Neural crest cell (in vitro differentiated cells): ENCODE measurements around the gene PPM1L. TPM values are rescaled to one million over a fixed set of nuclear protein-coding genes. Genes with fewer than 3 reads are reported as not detected.
A peak's percentile ranks its signal among the peaks of the same experiment; 100 is the strongest.

Experiments
- DNase-seq: peaks from one replicate; pipeline ENCODE4 v3.0.0; 2021; ENCODE audit warnings: low read depth, mixed read lengths, low spot score
- H3K27ac Mint-ChIP-seq: one replicate; pipeline ENCODE4 v1.8.0; 2021; ENCODE audit warnings: mild to moderate bottlenecking, mixed read lengths; ENCODE audit not compliant: unreplicated experiment
- H3K27me3 Mint-ChIP-seq: 2 replicates; pipeline ENCODE4 v1.8.0; 2021; ENCODE audit warnings: low read depth, mild to moderate bottlenecking, mixed read lengths
- H3K36me3 Mint-ChIP-seq: 2 replicates; pipeline ENCODE4 v1.8.0; 2021; ENCODE audit warnings: low read depth, mild to moderate bottlenecking, mixed read lengths
- H3K4me1 Mint-ChIP-seq: 2 replicates; pipeline ENCODE4 v1.8.0; 2021; ENCODE audit warnings: mixed read lengths
- H3K4me3 Mint-ChIP-seq: one replicate; pipeline ENCODE4 v1.8.0; 2021; ENCODE audit warnings: mild to moderate bottlenecking, mixed read lengths
- H3K9me3 Mint-ChIP-seq: 2 replicates; pipeline ENCODE4 v1.8.0; 2021; ENCODE audit warnings: mixed read lengths
- total RNA-seq: library from RNA; stranded (reverse); gene quantifications from 2 replicates; pipeline ENCODE4 v1.2.1, GENCODE V29; 2021
- TF ChIP-seq, protein P1 (sequence below): fragments of 200-600 bp; sonication (generic); conservative IDR thresholded peaks from 2 replicates; pipeline ENCODE4 v1.5.0; 2021; ENCODE audit warnings: antibody characterized with exemption, mild to moderate bottlenecking

PPM1L gene
- total RNA-seq, 1 donor from 2014 or later, result 34.3 TPM

DNA sequence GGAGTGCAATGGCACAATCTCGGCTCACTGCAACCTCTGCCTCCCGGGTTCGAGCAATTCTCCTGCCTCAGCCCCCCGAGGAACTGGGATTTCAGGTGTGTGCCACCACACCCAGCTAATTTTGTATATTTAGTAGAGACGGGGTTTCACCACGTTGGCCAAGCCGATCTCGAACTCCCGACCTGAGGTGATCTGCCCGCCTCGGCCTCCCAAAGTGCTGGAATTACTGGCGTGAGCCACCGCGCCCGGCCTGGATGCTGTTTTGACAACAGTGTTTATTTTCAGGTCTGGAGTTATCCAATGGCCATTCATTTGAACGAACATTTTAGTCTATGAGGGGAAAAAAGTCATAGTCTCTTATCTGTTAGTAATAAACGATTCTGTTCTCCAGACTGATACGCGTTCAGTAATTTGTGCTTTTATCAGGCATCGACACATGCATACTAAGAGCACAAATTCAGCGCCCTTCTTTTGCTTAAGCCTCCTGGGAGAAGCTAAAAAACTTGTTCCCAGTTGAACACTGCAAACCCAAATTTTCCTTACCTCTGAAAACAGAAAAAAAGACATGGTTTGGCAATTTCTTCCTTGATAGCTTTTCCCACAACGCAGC lies 347.9 kb downstream of the PPM1L start:
- Mint-ChIP-seq H3K9me3 (no peaks in the 10 kb centered on the region), H3K27ac (peak overlapping the region; percentile 75), H3K27me3 (peaks cover 3% of the 10 kb centered on the region), H3K36me3 (peaks cover 17% of the 10 kb centered on the region), H3K4me3 (peak overlapping the region; percentile 90), H3K4me1 (peaks cover 15% of the 10 kb centered on the region)
- TF ChIP-seq, protein P1, sequence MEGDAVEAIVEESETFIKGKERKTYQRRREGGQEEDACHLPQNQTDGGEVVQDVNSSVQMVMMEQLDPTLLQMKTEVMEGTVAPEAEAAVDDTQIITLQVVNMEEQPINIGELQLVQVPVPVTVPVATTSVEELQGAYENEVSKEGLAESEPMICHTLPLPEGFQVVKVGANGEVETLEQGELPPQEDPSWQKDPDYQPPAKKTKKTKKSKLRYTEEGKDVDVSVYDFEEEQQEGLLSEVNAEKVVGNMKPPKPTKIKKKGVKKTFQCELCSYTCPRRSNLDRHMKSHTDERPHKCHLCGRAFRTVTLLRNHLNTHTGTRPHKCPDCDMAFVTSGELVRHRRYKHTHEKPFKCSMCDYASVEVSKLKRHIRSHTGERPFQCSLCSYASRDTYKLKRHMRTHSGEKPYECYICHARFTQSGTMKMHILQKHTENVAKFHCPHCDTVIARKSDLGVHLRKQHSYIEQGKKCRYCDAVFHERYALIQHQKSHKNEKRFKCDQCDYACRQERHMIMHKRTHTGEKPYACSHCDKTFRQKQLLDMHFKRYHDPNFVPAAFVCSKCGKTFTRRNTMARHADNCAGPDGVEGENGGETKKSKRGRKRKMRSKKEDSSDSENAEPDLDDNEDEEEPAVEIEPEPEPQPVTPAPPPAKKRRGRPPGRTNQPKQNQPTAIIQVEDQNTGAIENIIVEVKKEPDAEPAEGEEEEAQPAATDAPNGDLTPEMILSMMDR, result no peak
- no peak for DNase-seq

DNA sequence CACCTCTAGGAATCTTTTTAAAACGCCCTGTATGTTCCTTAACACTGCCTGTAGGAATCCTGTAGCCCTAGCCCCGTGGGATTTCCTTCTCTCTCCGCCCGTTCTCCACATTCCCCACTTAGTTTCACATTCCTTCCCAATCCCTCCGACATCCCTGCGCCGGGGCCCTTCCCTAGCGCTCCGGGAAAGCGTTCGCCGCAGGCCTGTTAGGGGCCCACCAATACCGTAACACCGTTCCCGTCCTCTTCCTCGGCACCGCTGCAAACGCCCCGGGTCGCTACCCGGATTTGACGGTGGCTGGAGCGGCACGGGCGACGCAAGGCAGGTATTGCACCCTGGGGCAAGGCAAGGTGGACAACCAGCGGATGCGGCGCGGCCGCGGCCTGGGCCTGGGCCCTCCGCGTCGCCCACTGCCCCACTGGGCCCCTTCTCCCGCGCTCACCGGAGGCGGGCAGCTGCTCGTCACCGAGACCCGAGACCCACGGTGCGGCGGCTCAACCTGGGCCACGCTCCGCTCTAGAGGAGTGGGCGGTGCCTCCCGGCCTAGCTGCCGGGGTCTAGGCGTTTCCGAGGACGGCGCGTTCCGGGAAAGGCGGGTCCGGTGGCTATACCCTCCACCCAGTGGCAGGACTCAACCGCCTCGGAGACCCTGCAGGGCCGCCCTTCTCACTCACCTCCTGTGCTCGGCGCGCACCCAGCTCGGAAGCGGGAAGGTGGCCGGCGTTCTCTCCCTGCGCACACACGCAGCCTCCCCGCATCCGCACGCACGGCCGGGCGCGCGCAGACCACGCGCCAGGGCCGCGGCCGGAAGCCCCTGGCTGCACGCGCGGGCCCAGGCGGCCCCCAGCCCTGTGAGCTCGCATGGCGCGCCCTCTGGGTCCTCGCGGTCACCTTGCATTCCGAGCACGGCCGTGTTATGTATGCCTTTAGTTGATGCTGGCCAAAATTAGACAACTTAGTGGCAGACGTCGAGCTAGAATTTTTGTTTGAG lies 348.8 kb downstream of the PPM1L start, which contains the start of gene B3GALNT1:
TSS of gene B3GALNT1 (minus strand) at position 789 of the 991 bp plus-strand sequence. CDS start 18,595 bp downstream, outside the sequence.
- DNase-seq, result peak; percentile 50
- Mint-ChIP-seq H3K27me3 (peaks cover 3% of the 10 kb centered on the region), H3K27ac (peak within 1 kb of the TSS; percentile 47), H3K4me3 (peak within 1 kb of the TSS; percentile 90), H3K9me3 (no peaks in the 10 kb centered on the region), H3K4me1 (peaks cover 15% of the 10 kb centered on the region), H3K36me3 (peaks cover 17% of the 10 kb centered on the region)
- TF ChIP-seq, protein P1, result no peak

DNA sequence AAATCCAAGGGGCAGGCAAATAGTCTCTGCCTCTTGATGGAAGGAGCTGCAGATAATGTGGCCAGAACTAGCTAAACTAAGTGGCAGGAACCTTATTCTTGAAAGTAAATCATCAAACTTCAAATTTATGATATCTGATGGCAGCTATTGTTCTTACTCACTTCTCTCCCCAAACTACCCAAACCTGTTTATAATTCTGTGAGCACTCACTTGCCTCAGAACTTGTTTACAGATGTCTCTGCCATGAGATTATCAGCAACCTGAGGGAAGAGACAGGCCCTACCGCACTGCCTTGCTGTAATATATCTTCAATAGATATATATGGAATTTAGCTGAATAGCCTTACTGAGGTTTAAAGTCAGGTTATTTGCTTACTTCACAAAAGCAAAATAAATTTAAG lies 351.3 kb downstream of the PPM1L start:
- peaks cover 3% of the 10 kb centered on the region for H3K27me3 Mint-ChIP-seq
- peak overlapping the region; percentile 26 for H3K4me3 Mint-ChIP-seq
- H3K9me3 Mint-ChIP-seq, result no peaks in the 10 kb centered on the region

DNA sequence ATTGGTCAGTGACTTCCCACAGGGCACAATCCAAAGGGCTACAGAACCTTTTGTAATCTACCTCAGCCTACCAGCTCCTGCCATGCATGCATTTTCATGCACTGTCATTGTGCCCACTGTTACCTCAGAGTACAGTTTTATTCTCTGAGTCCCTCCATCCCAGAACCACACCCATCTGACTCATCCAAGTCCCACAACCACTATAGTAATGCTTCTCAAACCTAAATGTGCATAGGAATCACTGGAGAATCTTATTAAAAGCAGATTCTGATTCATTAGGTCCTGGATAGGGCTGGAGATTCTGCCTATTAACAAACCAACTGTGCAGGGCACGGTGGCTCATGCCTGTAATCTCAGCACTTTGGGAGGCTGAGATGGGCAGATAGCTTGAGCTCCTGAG lies 352.8 kb downstream of the PPM1L start:
- TF ChIP-seq, protein P1, result no peak
- Mint-ChIP-seq H3K4me3 (no peak overlapping the region), H3K4me1 (peaks cover 15% of the 10 kb centered on the region), H3K9me3 (peaks cover 3% of the 10 kb centered on the region), H3K36me3 (peaks cover 9% of the 10 kb centered on the region), H3K27ac (no peak overlapping the region), H3K27me3 (peaks cover 3% of the 10 kb centered on the region)
- DNase-seq, result no peak

More for the DNA sequence above, 351.3 kb downstream of the PPM1L start:
- H3K27ac Mint-ChIP-seq, result no peak overlapping the region
- peaks cover 15% of the 10 kb centered on the region for H3K36me3 Mint-ChIP-seq
- TF ChIP-seq, protein P1, result no peak
- H3K4me1 Mint-ChIP-seq, result peaks cover 15% of the 10 kb centered on the region
- DNase-seq, result no peak

DNA sequence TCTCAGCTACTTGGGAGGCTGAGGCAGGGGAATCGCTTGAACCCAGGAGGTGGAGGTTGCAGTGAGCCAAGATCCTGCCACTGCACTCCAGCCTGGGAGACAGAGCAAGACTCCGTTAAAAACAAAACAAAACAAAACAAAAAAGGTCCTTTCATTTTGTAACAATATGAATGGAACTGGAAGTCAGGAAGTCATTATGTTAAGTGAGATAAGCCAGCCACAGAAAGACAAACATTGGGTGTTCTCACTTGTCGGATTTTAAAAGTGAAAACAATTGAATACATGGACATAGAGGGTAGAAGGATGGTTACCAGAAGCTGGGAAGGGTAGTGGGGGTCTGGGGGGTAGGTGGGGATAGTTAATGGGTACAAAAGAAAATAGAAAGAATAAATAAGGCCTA lies 361.6 kb downstream of the PPM1L start:
- Mint-ChIP-seq H3K4me3 (no peak overlapping the region), H3K4me1 (no peaks in the 10 kb centered on the region), H3K36me3 (peaks cover 26% of the 10 kb centered on the region), H3K9me3 (peaks cover 30% of the 10 kb centered on the region), H3K27me3 (no peaks in the 10 kb centered on the region), H3K27ac (no peak overlapping the region)
- TF ChIP-seq, protein P1, result no peak
- no peak for DNase-seq
